HT-29 (cell line): Measurements from ENCODE around the gene VPS16. TPM values are rescaled to one million over a fixed set of nuclear protein-coding genes. Genes with fewer than 3 reads are reported as not detected.

ENCODE experiments used
- DNase-seq: peaks from one replicate; pipeline ENCODE4 v3.0.0-alpha.2; 2015; ENCODE audit warnings: low spot score
- total RNA-seq: library from RNA; depleted of rRNA; stranded (reverse); fragments of >200 nt; shearing (Covaris generic); gene quantifications from 2 replicates; pipeline ENCODE4 v1.2.3, GENCODE V29; 2014; rRNA removed

The VPS16 gene
- 25.2 and 36.0 TPM in 2 replicates for total RNA-seq

DNA sequence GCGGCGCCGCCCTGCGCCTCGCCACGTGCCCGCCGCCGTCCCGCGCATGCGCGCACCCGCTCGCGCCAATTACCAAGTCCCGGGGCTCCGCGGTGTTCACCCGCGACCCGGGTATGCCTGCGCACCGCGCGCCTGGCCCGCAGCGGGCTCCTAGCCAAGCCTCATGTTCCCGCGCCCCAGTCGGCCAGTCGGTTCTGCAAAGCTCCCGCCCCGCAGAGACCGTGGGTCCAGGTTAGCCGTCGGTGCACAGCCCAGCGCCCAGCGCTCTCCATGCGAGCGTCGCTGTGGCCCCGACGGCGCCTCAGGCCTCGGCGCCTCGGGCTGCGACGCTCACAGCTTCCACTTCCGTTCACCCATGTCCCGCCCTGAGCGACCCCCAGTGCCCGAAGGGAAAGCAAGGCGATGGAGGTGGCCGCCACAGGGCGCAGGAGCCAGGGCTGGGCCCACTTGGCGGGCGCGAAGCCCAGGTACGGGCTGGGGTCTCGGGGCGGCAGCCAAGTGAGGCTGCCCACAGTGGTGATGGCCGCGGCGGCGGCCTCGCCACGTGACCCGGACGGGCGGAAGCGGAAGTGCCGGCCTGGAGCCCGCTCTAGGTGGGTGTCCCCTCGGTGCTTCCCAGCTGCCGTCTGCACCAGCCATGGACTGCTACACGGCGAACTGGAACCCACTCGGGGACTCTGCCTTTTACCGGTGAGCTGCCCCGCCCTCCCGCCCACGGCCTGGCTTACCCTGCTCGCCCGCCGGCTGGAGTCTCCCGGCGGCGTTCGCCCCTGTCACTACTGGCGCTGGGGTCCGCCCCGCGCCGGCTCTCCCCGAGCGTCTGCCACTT, at the start of gene VPS16, which contains the start of gene PCED1A:
Gene VPS16 (plus strand): TSS at position 608 of the 829 bp plus-strand sequence. CDS start 30 bp downstream, at position 638.
Gene PCED1A (minus strand): TSS at position 518 of the 829 bp plus-strand sequence. CDS start 743 bp downstream, outside the sequence.
- peak; percentile 77 for DNase-seq

DNA sequence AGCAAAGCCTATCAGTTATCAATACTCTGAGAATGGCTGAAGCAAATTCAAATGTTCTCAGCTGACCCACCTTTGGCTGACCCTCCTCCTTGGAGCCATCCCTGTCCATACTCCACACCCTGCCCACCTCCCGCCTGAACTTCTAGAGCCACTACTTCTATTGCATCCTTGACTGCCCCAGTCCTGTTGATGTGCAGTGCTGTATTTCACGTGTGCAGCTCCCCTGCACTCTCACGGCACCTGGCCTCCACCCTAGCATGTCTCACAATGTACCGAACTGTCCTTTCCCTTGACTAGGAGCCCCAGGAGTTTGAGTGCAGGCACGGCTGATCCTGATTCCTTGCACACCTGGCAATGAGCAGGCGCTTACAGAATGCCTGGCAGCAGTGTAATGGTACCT, 47.1 kb upstream of the VPS16 start:
- DNase-seq, result no peak

DNA sequence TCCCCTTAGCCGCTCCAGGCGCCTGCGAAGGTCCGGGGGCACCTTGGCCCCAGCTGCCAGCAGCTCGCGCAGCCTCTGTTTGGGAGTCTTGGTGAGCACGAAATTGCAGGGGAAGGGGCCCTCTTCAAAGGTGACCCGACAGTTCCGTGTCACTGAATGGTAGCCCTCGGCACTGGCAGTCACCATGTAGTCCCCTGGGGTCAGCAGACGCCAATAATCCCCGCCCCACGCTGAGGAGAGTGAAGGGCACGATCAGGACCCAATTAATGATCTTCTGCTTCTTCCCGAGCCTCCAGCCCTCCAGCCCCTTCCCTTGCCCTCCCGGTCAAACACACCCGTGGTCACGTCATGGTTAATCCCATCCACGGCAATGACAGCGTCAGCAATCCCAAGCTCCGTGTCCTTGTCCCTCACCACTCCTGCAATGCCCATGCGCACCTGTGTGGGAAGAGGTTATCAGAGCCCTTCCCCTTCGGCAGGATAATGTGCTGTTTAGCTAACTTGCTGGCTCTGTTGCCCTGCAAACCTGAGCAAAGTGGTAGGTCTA, 46.3 kb upstream of the VPS16 start:
- DNase-seq, result no peak

DNA sequence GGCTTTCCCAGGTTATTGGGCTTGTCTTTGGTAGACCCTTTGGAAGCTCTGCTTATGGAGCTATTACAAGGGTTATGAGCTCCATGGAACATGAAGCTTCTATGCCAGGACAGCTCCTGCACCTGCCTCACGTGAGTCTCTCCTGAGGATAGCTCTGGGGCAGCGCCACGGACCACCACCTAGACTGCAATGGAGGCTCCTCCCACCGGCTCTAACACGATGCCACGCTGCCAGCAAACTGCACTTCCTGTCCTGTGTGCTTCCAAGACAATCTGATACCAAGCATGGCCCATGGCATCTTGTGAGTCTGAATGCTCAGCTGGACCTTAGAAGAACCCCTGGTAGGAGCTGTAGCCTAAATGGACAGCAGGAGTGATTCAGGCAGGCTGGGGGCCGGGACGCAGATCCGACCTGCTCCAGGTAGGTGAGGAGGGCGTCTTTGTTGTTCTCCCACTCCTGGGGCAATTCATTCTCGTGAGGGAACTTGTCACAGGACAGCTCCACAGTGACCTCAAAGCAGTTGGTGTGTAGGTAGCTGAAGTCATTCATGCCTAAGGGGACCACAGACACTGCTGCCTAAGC, 45.6 kb upstream of the VPS16 start:
- no peak for DNase-seq

DNA sequence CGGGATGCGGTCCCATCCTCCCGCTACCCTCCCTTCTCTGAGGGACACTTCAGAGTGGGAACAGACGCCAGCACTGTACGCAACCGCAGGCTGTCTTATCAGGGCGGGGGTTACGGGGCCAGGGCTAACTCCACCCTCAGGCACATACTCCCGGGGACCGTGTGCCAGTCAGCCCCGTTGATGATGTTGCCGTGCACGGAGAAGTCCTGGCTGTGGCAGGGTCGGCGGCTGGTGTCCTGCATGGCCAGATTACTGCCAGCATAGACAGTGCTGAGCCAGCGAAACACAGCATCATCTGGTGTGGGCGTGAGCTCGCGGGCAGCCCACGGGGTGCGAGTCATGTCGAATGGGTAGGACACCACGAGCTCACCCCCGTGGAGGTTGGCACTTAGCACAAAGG, 45.1 kb upstream of the VPS16 start:
- DNase-seq, result no peak

DNA sequence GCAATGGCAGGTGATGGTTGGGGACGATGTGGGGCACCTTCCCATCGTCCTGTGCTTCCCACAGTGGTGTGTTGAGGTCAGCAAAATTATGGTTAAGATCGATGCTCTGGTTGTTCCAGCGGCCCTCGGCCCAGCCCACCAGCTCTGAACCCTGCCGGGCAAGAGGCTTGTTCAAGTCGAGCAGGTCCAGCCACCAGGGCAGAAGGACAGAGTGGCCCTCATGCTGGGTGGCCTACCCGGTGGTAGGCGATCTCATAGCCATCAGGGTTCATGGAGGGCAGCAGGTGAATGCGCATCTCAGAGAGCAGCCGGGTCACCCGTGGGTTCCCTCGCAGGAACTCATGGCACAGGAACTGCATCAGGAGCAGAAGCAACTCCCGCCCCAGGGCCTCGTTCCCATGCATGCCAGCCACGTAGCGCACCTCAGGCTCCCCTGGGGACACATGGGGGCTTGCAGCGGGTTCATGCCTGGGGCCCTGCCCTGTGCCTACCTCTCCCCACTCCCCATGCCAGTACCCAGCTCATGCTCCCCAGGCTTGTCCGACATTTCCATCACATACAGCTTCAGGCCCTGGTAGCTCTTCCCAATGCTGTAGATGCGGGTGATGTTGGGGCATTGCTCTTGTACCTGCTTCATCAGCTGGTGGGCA, 44.4 kb upstream of the VPS16 start:
- DNase-seq, result no peak

DNA sequence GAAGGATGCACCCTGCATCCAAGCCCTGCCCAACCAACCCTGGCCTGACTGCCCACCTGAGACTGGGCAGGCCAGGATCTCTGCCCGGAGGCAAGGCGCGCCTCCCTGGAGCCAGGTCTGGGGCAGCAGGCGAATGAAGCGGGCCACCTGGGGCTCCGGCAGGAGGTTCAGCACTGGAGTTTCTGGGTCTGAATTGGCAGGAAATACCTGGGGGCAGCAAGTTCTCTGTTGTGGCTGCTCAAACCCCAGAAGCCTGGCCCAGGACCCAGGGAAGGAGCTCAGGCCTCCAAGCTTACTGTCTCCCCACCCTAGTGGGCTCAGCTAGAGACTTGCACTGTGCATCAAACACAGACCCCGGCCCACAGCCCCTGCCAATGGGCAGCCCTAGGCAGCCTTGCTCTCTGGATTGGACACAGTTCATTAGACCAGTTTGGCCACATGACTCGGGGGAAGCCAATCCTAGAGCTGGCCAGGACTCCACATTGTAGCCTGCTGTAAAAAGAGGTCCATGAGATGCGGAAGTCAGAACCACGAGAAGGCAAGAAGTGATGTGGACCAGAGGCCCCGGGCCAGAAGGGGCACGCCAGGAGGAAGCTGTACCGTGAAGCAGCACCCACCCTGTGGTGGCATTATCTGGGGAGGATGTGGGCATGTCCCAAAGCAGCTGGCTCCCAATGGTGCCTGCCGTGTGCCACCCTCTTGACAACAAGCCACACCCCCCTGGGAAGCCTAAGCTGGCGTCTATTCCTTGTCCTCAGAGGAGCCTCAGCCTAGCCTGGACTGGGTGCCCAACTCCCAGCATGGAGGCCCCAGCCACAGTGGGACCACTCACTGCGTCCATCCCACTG, 43.2 kb upstream of the VPS16 start:
- no peak for DNase-seq

DNA sequence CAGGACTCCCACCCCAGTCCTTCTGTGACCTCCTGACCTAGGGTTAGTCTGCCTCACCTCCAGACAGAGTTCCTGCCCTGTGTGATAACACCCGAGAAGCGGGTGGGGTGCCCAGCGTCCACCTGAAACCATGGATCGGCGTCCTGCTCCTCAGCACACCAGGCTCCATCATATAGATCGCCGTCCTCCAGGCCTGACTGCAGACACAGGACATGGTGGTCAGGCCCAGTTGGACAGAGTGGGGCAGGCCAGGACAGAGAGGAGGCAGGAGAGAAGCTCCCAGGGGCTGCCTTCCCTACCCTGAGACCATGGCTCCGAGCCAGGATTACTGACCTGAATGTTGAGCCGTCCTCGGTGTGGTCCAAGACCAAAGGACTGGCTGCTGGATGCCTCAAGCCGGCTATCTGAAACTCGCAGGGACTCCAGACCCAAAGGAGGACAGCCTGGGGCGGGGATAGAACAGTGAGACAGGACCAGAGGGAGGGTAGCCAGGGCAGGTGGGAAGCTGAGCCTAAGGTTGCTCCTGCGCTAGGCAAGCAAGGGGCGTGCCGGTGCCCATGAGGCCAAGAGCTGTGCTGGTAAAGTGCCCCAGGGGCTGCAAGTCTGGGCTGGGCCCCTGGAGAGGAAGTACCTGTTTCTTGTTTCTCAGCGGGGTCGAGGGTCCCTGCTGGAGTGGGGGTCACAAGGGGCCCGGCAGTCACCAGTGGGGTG, 42.3 kb upstream of the VPS16 start:
- no peak for DNase-seq

DNA sequence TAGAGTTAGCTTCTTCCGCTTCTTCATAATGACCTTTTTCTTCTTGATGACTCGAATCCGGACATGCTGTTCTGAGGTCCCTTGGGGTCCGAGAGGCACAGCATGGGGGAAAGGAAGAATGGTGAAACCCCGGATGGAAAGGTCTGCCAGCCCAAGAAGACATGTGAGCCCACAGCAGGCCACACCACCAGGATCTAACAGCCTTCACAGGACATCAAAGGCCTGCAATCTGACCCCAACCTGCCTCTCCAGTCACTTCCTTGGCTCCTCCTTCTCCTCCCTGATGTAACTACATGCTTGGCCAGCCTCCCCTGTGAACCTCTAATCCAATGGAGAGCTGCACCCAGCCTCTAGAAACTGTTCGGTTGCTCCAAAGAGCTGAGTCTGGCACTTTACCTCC, 41.7 kb upstream of the VPS16 start:
- no peak for DNase-seq

DNA sequence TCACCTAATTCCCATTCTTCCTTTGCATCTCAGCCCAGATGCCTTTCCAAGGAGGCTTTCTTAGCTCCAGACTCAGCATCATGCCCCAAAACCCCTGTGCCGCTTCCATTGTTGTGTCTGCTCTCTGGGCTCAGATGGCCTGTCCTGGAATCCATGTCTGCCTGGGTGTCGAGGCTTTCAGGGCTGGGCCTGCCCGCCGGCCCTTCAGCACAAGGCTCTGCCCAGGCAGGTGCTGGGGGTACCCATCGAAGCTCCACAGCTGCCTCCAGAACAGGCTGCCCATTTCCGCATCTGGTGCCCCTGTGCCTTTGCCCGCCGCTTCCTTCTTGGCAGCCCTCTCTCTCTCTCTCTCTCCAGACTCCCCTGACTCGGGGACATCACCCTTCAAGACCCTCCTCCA, 41.3 kb upstream of the VPS16 start:
- DNase-seq, result no peak

DNA sequence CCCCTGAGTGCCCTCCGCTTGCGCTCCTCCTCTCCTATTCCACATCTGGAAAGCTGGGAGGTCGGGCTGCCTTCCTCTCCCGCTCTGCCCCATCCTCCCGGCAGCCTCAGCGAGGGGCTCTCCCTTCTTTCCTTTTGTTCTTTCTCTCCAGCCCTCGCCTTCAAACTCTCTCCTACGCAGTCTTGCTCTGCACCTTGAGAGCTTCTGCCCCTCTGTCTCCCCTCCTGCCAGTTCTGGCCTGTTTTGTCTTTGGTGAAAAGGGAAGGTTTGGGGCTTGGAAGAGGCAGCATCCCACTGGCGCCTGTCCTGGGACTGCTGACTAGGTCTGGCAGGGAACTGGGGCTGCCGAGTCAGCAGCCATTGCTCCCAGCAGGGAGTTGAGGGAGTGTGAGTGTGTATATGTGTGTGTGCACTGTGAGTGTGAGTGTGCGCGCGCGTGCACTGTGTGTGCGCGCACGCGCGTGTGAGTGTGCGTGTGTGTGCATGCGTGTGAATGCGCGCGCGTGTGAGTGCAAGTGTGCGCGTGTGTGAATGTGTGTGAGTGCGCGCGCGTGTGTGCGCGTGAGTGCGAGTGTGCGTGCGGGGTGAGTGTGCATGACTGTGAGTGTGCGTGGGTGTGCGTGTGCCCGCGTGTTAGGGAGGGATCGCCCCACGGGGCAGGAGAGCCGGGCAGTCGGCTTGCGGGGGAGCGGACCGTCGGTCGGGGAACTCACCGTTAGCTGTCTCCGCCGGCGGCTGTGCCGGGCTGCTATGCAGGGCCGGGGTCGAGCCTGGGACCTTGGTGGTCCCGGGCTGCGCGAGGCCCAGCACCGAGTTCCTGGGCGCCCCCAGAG, 40.6 kb upstream of the VPS16 start:
- no peak for DNase-seq

DNA sequence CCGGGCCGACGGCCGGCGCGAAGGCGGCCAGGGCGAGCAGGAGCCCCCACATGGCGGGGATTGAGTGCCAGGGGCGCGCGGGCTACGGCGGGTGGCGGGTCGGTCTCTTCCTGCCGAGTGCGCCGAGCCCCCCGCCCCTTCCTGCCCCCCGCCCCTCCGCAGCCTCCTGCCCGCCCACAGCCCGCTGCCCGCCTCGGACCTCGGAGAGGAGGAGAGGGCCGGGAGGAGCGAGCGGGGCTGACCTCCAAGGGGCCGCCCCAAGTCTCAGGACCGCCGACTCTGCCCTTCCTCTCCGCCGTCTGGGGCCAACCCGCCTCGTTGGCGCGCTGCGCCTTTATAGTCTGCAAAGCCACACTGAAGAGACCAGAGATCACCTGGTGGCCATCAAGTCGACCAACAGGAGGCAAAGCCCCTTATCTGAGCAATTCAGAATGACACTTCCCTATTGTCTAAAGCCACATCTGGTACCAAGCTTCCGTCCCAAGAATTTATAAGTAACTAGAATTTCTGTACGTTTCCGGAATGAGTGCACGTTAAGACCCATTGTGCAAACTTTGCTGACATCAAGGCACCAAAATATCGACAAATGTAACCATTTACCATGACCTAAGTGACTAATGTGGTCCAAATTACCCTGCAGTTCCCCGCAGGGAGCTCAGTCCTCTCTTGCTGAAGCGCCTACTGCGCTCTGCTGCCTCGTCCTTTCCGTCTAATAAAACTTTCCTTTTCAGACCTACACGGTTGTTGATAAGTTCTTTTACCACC, 39.8 kb upstream of the VPS16 start, which contains the start of gene CPXM1:
Gene CPXM1 (minus strand): TSS at position 107 of the 765 bp plus-strand sequence. CDS start 55 bp downstream, at position 52.
- no peak for DNase-seq

DNA sequence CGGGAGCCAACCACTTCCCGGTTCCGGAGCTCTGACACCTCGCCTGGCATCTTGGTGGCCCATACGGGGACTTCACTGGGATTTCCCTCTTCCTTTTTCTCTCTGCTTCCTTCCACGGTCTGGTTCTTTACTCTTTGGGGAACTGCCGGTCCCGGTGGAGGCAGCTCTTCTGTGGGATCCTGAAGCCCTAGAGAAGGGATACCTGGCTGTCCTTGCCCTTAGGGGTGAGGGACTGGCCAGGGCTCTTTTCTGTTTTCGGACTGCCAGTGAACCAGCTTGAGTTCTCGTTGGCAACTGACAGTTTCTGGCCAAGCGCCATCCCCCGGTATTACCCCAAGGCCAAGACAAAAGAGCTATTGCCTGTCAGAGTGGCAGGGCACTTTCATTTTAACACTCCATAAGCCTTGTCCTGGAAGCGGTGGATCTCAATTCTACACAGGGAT, 39.2 kb upstream of the VPS16 start:
- DNase-seq, result no peak

DNA sequence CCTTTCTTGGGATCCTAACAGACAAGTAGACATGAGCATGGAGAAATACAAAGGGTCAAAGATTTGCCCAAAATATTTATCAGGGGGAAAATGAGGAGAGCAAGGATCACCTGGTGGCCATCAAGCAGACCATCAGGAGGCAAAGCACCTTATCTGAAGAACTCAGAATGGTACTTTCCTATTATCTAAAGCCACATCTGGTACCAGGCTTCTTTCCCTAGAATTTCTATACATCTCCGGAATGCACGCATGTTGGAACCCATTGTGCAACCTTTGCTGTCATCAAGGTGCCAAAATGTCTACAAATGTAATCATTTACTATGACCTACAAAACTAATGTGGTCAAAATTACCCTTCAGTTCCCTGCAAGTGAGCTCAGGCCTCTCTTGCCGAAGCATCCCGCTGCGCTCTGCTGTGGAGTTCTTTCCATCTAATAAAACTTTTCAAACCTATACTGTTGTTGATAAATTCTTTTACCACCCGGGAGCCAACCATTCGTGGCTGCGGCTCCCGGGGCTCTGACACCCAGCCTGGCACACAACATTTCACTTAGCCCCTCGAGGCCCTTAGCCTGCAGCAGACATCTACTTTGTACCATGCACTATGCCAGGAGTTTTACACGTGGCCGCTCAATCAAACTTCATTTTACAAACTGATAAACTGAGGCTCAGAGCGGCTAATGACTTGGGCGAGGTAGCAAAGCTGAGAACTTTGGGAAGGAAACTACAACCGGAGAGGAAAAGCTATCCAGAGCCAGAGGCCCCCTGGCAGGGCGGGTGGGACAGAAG, 36.3 kb upstream of the VPS16 start:
- no peak for DNase-seq

DNA sequence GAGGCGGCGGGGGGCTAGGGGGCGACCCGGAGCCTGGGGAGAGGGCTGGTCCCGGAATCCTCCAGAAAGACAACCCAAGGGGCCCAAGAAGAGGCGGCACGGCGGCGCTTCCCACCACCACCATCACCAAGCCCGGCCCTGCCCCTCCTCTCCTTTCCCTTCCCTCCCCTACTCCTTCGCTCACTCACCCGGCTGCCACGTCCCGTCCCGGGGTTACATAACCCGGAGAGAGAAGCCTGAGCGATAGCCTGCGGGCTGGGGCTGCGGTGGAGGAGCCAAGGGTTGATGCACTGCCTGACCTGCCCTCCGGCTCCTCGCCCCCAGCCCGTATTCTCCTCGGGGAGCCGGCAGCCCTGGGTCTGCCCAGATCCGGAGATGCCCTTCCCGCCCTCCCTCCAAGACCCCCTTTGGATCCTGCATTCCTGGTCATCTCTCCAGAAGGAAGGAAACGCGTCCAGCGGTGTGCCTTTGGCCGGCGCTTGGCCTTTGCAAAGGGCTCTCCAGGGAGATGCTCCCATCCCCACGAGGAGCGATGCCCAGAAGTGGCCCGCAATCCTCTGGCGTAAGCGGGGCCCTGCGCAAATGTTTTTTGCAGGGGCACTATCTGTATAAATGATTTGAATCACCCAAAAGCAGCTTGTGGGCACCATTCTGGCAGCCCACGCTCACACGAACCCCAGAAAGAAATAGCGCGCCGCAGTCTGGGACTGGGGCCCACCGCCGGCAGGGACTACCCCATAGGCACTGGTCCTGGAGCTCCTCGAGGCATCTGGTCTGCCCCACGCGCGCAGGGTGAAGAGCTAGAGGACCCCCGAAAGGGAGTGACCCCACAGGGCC, 35.5 kb upstream of the VPS16 start:
- DNase-seq, result no peak

DNA sequence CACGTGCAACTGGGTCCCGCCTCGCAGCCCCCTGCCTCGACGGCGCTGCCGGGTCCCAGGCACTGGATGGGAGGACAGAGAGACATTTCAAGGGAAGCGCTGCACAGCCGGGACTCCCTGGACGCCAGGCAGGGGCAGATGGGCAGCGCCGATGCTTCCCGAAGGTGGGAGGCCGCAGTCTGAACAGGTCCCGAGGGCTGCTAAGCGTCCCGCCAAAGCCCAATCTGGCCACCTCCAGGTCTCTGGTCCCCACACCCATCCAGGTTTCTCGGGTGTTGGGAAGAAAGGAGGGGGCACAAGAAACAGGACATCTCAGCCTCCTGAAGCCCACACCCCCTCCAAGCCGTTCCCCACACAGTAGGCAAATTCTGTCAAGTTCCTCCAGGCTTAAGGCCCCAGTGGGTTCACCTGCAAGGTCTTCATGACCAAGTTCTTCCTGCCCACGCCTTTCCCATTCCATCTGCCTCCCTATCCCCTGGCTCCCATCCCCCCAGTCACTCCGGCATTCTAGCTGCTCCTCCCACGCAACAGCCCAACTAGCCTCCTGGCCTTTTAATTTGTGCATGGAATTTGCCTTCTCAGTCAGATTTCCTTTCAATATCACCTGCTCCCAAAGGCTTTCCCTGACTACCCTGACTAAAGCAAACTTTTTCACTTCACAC, 34.7 kb upstream of the VPS16 start:
- no peak for DNase-seq

DNA sequence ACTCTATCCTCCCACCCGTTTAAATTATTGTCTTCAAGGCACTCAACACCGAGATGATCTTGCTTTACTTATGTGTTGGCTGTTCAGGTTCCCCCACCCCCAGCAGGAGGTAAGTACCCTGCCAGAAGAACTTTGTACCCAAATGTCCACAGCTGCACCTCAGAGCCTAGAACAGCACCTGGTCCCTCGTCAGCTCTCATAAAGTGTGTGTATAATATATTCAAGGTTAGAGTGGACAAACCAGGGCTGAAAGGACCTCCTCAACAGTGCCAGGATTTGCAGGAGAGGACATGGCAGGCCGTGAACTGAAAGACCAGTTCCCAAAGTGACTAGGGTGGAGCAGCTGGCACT, 34.2 kb upstream of the VPS16 start:
- no peak for DNase-seq
